K562 (cell line): ENCODE results near the gene ATG7. TPM values are rescaled to one million over a fixed set of nuclear protein-coding genes. Genes with fewer than 3 reads are reported as not detected.
A peak's percentile ranks its signal among the peaks of the same experiment; 100 is the strongest.

Experiments used
- FOXP1 ChIP-seq: sonication (generic); formaldehyde crosslinking; IDR thresholded peaks from 2 replicates; pipeline ENCODE4 v1.8.0; 2022; ENCODE audit warnings: mild to moderate bottlenecking, missing genetic modification reagents
- HMGN3 ChIP-seq: IDR thresholded peaks from 2 replicates; pipeline ENCODE4 v1.6.1; 2011; ENCODE audit warnings: borderline replicate concordance, low read depth, mild to moderate bottlenecking, mixed read lengths, low read length; ENCODE audit not compliant: insufficient read length; ENCODE audit errors: extremely low read depth
- JUN ChIP-seq, 2 experiments: sonication (generic) in 1 of 2; formaldehyde crosslinking in 1 of 2; IDR thresholded peaks; 2 replicates each; pipeline versions ENCODE4 v1.6.1 to v1.8.0; 2012 to 2022; ENCODE audit warnings: borderline replicate concordance in 2 of 2, mild to moderate bottlenecking in 2 of 2, improper control_type of control experiment in 1 of 2, low read depth in 1 of 2, low read length in 1 of 2, missing genetic modification reagents in 1 of 2
- MXI1 ChIP-seq: IDR thresholded peaks from 2 replicates; pipeline ENCODE4 v1.6.1; 2011; ENCODE audit warnings: low read depth, mild to moderate bottlenecking, improper control_type of control experiment, low read length
- MYNN ChIP-seq, 2 experiments: sonication (generic); formaldehyde crosslinking in 1 of 2; IDR thresholded peaks; 2 replicates each; pipeline versions ENCODE4 v1.5.0 to v1.6.1; 2016 to 2020; ENCODE audit warnings: antibody characterized with exemption in 1 of 2, missing genetic modification reagents in 1 of 2
- POLR2B ChIP-seq: fragments of 450-650 bp; IDR thresholded peaks from 2 replicates; pipeline ENCODE4 v1.6.1; 2018; ENCODE audit warnings: low read depth; ENCODE audit not compliant: partially characterized antibody
- TOE1 ChIP-seq, 2 experiments: fragments of 450-650 bp in 1 of 2; sonication (generic) in 1 of 2; formaldehyde crosslinking in 1 of 2; IDR thresholded peaks; 2 replicates each; pipeline versions ENCODE4 v1.7.1 to v1.8.0; 2016 to 2022; ENCODE audit warnings: borderline replicate concordance in 2 of 2, mild to moderate bottlenecking in 2 of 2, antibody characterized with exemption in 1 of 2, inconsistent platforms in 1 of 2, low read depth in 1 of 2, missing genetic modification reagents in 1 of 2, moderate library complexity in 1 of 2
- ZBTB17 ChIP-seq: fragments of 450-650 bp; formaldehyde crosslinking; IDR thresholded peaks from 2 replicates; pipeline ENCODE4 v1.4.0; 2020; ENCODE audit warnings: mild to moderate bottlenecking
- ZNF140 ChIP-seq: fragments of 250-450 bp; sonication (Bioruptor Pico); IDR thresholded peaks from 2 replicates; pipeline ENCODE4 v1.8.0; 2021; ENCODE audit warnings: moderate library complexity, mild to moderate bottlenecking, inconsistent platforms
- ZNF23 ChIP-seq: fragments of 250-450 bp; sonication (Bioruptor Pico); IDR thresholded peaks from 2 replicates; pipeline ENCODE4 v1.4.0; 2020; ENCODE audit warnings: mild to moderate bottlenecking
- polyA plus RNA-seq, 8 experiments: library from polyadenylated mRNA; depleted of rRNA in 4 of 8; stranded (reverse) in 5 of 8; unstranded in 3 of 8; fragments of >200 nt; fragmentation: Nextera tagmentation in 2 of 8; fragmentation: Illumina TruSeq in 1 of 8; extraction: Ambion mirVana in 2 of 8; extraction: Trizol in 1 of 8; gene quantifications; 2 replicates each; pipeline versions ENCODE4 v1.2.1 to v1.2.3, GENCODE V29; 2011 to 2014; ENCODE audit warnings: inconsistent platforms in 1 of 8, missing spikeins in 1 of 8
- total RNA-seq, 7 experiments: library from RNA; depleted of rRNA in 6 of 7; stranded (reverse); fragments of >200 nt in 6 of 7; fragmentation: Illumina TruSeq in 2 of 7; extraction: Trizol in 2 of 7; gene quantifications; 2 replicates each; pipeline versions ENCODE4 v1.2.1 to v1.2.3, GENCODE V29; 2011 to 2021; ENCODE audit warnings: low replicate concordance in 1 of 7
- TF ChIP-seq, protein P1 (sequence below): sonication (generic); formaldehyde crosslinking; IDR thresholded peaks from 2 replicates; pipeline ENCODE4 v1.5.0; 2020; ENCODE audit warnings: missing genetic modification reagents
- TF ChIP-seq, protein P2 (sequence below): sonication (generic); formaldehyde crosslinking; IDR thresholded peaks from 2 replicates; pipeline ENCODE4 v1.8.1; 2022; ENCODE audit warnings: missing genetic modification reagents
- TF ChIP-seq, protein P3 (sequence below), 2 experiments: fragments of 450-650 bp in 1 of 2; IDR thresholded peaks; 2 replicates each; pipeline ENCODE4 v1.6.1; 2011 to 2017; ENCODE audit warnings: low read depth in 2 of 2, antibody characterized with exemption in 1 of 2, borderline replicate concordance in 1 of 2, low read length in 1 of 2, mild to moderate bottlenecking in 1 of 2, mixed read lengths in 1 of 2; ENCODE audit not compliant: control insufficient read depth in 1 of 2

Gene ATG7
- total and polyA plus RNA-seq, 9 of the 15 experiments (the other 6 are each of a cell fraction or from before 2014, with no cell fraction given), result 18.3 to 45.3 (median 33.6) TPM

DNA sequence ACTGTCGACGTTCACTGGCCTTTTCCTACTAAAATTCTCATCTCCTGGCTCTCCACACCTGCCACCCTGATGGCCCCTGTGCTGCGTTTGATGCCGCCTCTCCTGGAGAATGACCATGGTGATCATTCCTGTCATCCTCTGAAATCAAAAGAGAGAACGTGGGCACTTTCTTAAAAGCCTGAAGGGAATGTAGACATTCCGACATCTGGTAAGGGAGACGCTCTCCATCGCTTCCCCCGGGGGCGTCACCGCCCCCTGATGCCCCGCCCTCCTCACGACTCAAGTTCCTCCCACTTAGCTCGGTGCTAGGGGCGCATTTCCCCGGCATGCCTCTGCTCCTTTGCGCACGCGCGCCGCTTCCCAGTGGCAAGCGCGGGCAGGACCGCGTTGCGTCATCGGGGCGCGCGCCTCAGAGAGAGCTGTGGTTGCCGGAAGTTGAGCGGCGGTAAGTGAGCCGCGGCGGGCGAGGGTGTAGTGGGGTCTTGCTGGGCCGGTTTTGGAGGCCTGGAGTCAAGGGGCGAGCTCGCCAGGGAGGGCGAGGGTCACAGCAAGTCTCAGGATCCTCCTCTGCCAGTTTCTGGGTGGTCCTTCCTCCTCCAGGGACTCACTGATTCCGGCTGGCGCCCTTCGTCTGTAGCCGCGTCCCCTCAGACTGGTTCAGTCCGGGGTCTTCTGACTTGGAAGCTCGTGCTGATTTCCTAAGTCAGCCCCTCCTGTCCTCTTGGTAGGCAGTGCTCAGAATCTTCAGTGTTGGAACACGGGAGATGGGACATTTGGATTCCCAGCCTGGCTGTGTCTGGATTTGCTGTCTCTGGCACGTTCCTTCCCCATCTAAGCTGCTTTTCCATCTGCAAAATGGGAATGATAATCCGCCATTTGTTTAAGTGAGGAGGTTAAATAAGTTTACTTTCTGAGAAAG lies at the start of gene ATG7 (continued):
- TF ChIP-seq JUN (IDR thresholded peaks at IDR 0.05; ENCODE audit: borderline replicate concordance, low read depth, low read length) (peak; percentile 84), JUN (CRISPR knock-in tag; IDR thresholded peaks at IDR 0.05; ENCODE audit: borderline replicate concordance) (no peak), ZNF140 (CRISPR knock-in tag) (no peak), MYNN (IDR thresholded peaks at IDR 0.05) (no peak; the same call in 1 of the 2 replicates), MYNN (CRISPR knock-in tag; IDR thresholded peaks at IDR 0.05) (no peak), TOE1 (IDR thresholded peaks at IDR 0.05; ENCODE audit: borderline replicate concordance) (peak; percentile 54; the same call in 1 of the 2 replicates), TOE1 (CRISPR knock-in tag; IDR thresholded peaks at IDR 0.05; ENCODE audit: borderline replicate concordance, low read depth) (no peak), ZNF23 (CRISPR knock-in tag) (no peak), POLR2B (peak; percentile 92), MXI1 (no peak), FOXP1 (CRISPR knock-in tag) (no peak), HMGN3 (no peak), ZBTB17 (CRISPR knock-in tag) (0 out of 2 replicates have a peak, but pooled peaks have one; percentile 33)
- TF ChIP-seq, protein P1, sequence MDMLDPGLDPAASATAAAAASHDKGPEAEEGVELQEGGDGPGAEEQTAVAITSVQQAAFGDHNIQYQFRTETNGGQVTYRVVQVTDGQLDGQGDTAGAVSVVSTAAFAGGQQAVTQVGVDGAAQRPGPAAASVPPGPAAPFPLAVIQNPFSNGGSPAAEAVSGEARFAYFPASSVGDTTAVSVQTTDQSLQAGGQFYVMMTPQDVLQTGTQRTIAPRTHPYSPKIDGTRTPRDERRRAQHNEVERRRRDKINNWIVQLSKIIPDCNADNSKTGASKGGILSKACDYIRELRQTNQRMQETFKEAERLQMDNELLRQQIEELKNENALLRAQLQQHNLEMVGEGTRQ (CRISPR knock-in tag), result no peak
- TF ChIP-seq, protein P2, sequence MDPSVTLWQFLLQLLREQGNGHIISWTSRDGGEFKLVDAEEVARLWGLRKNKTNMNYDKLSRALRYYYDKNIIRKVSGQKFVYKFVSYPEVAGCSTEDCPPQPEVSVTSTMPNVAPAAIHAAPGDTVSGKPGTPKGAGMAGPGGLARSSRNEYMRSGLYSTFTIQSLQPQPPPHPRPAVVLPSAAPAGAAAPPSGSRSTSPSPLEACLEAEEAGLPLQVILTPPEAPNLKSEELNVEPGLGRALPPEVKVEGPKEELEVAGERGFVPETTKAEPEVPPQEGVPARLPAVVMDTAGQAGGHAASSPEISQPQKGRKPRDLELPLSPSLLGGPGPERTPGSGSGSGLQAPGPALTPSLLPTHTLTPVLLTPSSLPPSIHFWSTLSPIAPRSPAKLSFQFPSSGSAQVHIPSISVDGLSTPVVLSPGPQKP (CRISPR knock-in tag), result no peak
- TF ChIP-seq, protein P3, sequence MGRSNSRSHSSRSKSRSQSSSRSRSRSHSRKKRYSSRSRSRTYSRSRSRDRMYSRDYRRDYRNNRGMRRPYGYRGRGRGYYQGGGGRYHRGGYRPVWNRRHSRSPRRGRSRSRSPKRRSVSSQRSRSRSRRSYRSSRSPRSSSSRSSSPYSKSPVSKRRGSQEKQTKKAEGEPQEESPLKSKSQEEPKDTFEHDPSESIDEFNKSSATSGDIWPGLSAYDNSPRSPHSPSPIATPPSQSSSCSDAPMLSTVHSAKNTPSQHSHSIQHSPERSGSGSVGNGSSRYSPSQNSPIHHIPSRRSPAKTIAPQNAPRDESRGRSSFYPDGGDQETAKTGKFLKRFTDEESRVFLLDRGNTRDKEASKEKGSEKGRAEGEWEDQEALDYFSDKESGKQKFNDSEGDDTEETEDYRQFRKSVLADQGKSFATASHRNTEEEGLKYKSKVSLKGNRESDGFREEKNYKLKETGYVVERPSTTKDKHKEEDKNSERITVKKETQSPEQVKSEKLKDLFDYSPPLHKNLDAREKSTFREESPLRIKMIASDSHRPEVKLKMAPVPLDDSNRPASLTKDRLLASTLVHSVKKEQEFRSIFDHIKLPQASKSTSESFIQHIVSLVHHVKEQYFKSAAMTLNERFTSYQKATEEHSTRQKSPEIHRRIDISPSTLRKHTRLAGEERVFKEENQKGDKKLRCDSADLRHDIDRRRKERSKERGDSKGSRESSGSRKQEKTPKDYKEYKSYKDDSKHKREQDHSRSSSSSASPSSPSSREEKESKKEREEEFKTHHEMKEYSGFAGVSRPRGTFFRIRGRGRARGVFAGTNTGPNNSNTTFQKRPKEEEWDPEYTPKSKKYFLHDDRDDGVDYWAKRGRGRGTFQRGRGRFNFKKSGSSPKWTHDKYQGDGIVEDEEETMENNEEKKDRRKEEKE (IDR thresholded peaks at IDR 0.05; ENCODE audit: borderline replicate concordance in 1 of 2, control insufficient read depth in 1 of 2, low read depth in 2 of 2, low read length in 1 of 2), result no peak
